Stimulated activated CD4-positive, alpha-beta T cell treated with anti-CD3 and anti-CD28 coated beads, Interleukin-4, amount 100 ng/mL, for 4 hours (primary cell): ENCODE measurements around the gene PRKAG2.

ENCODE experiments used
- DNase-seq, 2 experiments: peaks; one replicate each; pipeline ENCODE4 v3.0.0-alpha.2; 2020

PRKAG2 gene

GRCh38 chr7:151630851-151631569 lies 245.9 kb downstream of the PRKAG2 start:
- DNase-seq = no peak

GRCh38 chr7:151630358-151630757 lies 246.6 kb downstream of the PRKAG2 start:
- DNase-seq = no peak

GRCh38 chr7:151629713-151630272 lies 247.1 kb downstream of the PRKAG2 start:
- no peak for DNase-seq

GRCh38 chr7:151628846-151629604 lies 247.9 kb downstream of the PRKAG2 start:
- DNase-seq = no peak

- peak in 1 of 2 experiments; percentile 14 for DNase-seq
Observed at GRCh38 chr7:151626422-151627115, 250.3 kb downstream of the PRKAG2 start.

- DNase-seq = no peak
Observed at GRCh38 chr7:151625606-151626005, 251.3 kb downstream of the PRKAG2 start.

- DNase-seq = no peak
Observed at GRCh38 chr7:151624246-151624928, 252.5 kb downstream of the PRKAG2 start.

- no peak for DNase-seq
Observed at GRCh38 chr7:151623766-151624165, 253.1 kb downstream of the PRKAG2 start.

GRCh38 chr7:151621961-151622360 lies 255.0 kb downstream of the PRKAG2 start:
- DNase-seq = no peak

GRCh38 chr7:151616443-151617213 lies 260.3 kb downstream of the PRKAG2 start:
- DNase-seq = no peak

GRCh38 chr7:151615784-151616183 lies 261.1 kb downstream of the PRKAG2 start:
- DNase-seq = no peak

- no peak for DNase-seq
Observed at GRCh38 chr7:151615058-151615457, 261.9 kb downstream of the PRKAG2 start.

- DNase-seq = no peak
Observed at GRCh38 chr7:151614019-151614418, 262.9 kb downstream of the PRKAG2 start.

- DNase-seq = no peak
Observed at GRCh38 chr7:151611878-151612277, 265.0 kb downstream of the PRKAG2 start.

GRCh38 chr7:151611041-151611440 lies 265.9 kb downstream of the PRKAG2 start:
- no peak for DNase-seq

GRCh38 chr7:151608031-151608551 lies 268.8 kb downstream of the PRKAG2 start:
- DNase-seq = no peak

- no peak for DNase-seq
Observed at GRCh38 chr7:151607464-151607867, 269.4 kb downstream of the PRKAG2 start.

- DNase-seq = no peak
Observed at GRCh38 chr7:151603951-151604350, 273.0 kb downstream of the PRKAG2 start.

- no peak for DNase-seq
Observed at GRCh38 chr7:151601521-151602305, 275.2 kb downstream of the PRKAG2 start.

GRCh38 chr7:151600331-151600730 lies 276.6 kb downstream of the PRKAG2 start:
- no peak for DNase-seq
